KMS-11 (cell line): Measurements from ENCODE around the gene ZNF117.

Source experiments
- H2AFZ ChIP-seq: fragments of 200-600 bp; sonication (generic); 2 replicates; pipeline ENCODE4 v1.6.1; 2016; ENCODE audit warnings: antibody characterized with exemption, mixed run types, low read depth
- H3K27ac ChIP-seq: fragments of 200-600 bp; sonication (generic); 2 replicates; pipeline ENCODE4 v1.6.1; 2016; ENCODE audit warnings: mild to moderate bottlenecking, mixed run types
- H3K27me3 ChIP-seq: fragments of 200-600 bp; sonication (generic); 2 replicates; pipeline ENCODE4 v1.6.1; 2017; ENCODE audit warnings: mild to moderate bottlenecking, low read depth, mixed run types, moderate library complexity; ENCODE audit not compliant: insufficient read depth
- H3K36me3 ChIP-seq: fragments of 200-600 bp; sonication (generic); 2 replicates; pipeline ENCODE4 v1.6.1; 2017; ENCODE audit warnings: mild to moderate bottlenecking, mixed run types; ENCODE audit not compliant: insufficient read depth
- H3K4me1 ChIP-seq: fragments of 200-600 bp; sonication (generic); 2 replicates; pipeline ENCODE4 v1.6.1; 2016; ENCODE audit warnings: mild to moderate bottlenecking, low read depth, mixed run types; ENCODE audit not compliant: poor library complexity, severe bottlenecking
- H3K4me2 ChIP-seq: fragments of 200-600 bp; sonication (generic); 2 replicates; pipeline ENCODE4 v1.7.0; 2016; ENCODE audit warnings: mild to moderate bottlenecking, mixed run types
- H3K4me3 ChIP-seq: fragments of 200-600 bp; sonication (generic); IDR thresholded peaks from 2 replicates; pipeline ENCODE4 v1.6.1; 2017; ENCODE audit warnings: low read depth, low read length, mixed read lengths; ENCODE audit not compliant: insufficient read depth
- H3K79me2 ChIP-seq: fragments of 200-600 bp; sonication (generic); 2 replicates; pipeline ENCODE4 v1.6.1; 2016; ENCODE audit warnings: low read depth, mixed run types; ENCODE audit not compliant: insufficient read depth
- H3K9ac ChIP-seq: fragments of 200-600 bp; sonication (generic); 2 replicates; pipeline ENCODE4 v1.6.1; 2016; ENCODE audit warnings: mild to moderate bottlenecking, mixed run types
- H4K20me1 ChIP-seq: fragments of 200-600 bp; sonication (generic); 2 replicates; pipeline ENCODE4 v1.6.1; 2016; ENCODE audit warnings: mild to moderate bottlenecking, mixed run types; ENCODE audit not compliant: insufficient read depth
- TF ChIP-seq, protein P1 (sequence below): fragments of 200-600 bp; sonication (generic); conservative IDR thresholded peaks from 2 replicates; pipeline ENCODE4 v1.6.1; 2017; ENCODE audit warnings: low read depth, mild to moderate bottlenecking, antibody characterized with exemption, low read length, moderate library complexity, mixed read lengths

The ZNF117 gene

DNA sequence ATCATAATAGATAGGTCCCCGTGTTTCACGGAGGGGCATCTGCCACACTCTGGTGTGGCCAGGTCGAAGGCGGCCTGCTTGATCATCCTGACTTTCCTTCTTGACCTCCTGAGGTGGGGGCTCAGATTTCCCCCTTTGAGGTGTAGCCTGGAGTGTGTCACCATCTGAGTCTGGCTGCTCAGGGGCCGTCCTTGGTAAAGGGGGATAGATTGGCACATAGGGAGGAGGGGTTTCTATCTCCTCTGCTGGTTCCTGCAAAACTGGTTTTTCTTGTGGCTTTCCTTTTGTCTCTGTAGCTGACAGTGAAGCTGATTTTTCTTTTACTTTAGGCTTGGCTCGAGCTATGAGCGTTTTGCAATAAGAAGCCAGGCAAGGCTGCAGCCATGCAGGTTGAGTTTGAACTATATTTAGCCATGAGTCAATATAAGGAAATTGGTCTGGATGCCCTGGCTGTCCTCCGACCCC, 7.1 kb upstream of the ZNF117 start:
- H3K4me1 ChIP-seq = no peaks in the 10 kb centered on the region
- H3K9ac ChIP-seq = no peak overlapping the region
- no peaks in the 10 kb centered on the region for H3K27me3 ChIP-seq
- H3K4me2 ChIP-seq = no peak overlapping the region
- no peak overlapping the region for H3K27ac ChIP-seq
- TF ChIP-seq, protein P1, sequence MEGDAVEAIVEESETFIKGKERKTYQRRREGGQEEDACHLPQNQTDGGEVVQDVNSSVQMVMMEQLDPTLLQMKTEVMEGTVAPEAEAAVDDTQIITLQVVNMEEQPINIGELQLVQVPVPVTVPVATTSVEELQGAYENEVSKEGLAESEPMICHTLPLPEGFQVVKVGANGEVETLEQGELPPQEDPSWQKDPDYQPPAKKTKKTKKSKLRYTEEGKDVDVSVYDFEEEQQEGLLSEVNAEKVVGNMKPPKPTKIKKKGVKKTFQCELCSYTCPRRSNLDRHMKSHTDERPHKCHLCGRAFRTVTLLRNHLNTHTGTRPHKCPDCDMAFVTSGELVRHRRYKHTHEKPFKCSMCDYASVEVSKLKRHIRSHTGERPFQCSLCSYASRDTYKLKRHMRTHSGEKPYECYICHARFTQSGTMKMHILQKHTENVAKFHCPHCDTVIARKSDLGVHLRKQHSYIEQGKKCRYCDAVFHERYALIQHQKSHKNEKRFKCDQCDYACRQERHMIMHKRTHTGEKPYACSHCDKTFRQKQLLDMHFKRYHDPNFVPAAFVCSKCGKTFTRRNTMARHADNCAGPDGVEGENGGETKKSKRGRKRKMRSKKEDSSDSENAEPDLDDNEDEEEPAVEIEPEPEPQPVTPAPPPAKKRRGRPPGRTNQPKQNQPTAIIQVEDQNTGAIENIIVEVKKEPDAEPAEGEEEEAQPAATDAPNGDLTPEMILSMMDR = no peak
- no peak overlapping the region for H2AFZ ChIP-seq
- no peak overlapping the region for H3K4me3 ChIP-seq
- H3K36me3 ChIP-seq = no peaks in the 10 kb centered on the region
- no peaks in the 10 kb centered on the region for H4K20me1 ChIP-seq
- H3K79me2 ChIP-seq = 0 out of 2 replicates have a peak, but pooled peaks cover 5% of the 10 kb centered on the region

- no peak overlapping the region for H3K4me2 ChIP-seq
- TF ChIP-seq, protein P1 = no peak
- no peak overlapping the region for H3K9ac ChIP-seq
- H4K20me1 ChIP-seq = no peaks in the 10 kb centered on the region
- no peak overlapping the region for H3K4me3 ChIP-seq
- H2AFZ ChIP-seq = no peak overlapping the region
- no peaks in the 10 kb centered on the region for H3K36me3 ChIP-seq
- 0 out of 2 replicates have a peak, but pooled peaks cover 5% of the 10 kb centered on the region for H3K79me2 ChIP-seq
- H3K27ac ChIP-seq = no peak overlapping the region
- H3K27me3 ChIP-seq = no peaks in the 10 kb centered on the region
- no peaks in the 10 kb centered on the region for H3K4me1 ChIP-seq
Measured at GRCh38 chr7:64997164-64997908, 6.5 kb upstream of the ZNF117 start.

DNA sequence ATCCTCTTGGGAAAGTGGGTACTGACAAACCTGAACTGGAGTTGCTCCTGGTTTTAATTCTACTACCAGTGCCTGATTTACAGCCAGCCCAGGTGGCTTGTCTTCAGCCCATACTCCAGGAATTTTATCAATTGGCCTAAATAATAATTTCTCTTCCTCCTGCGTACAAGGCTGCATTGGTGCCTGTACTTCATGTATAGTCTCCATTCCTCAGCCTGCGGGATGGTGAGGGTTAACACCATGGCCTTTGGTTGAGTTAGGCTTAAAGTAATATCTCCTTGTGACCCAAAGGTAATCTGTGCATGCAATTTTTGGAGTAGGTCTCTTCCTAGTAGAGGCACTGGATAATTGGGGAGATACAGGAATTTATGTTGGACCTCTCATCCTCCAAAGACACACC, 5.5 kb upstream of the ZNF117 start:
- Histone ChIP-seq H2AFZ (no peak overlapping the region), H3K9ac (no peak overlapping the region), H3K79me2 (no peaks in the 10 kb centered on the region), H3K36me3 (no peaks in the 10 kb centered on the region), H3K4me1 (no peaks in the 10 kb centered on the region), H3K4me2 (no peak overlapping the region), H3K4me3 (no peak overlapping the region), H3K27me3 (no peaks in the 10 kb centered on the region), H4K20me1 (no peaks in the 10 kb centered on the region), H3K27ac (no peak overlapping the region)
- TF ChIP-seq, protein P1 = no peak

- no peak overlapping the region for H2AFZ ChIP-seq
- H3K9ac ChIP-seq = no peak overlapping the region
- H3K79me2 ChIP-seq = no peaks in the 10 kb centered on the region
- no peaks in the 10 kb centered on the region for H4K20me1 ChIP-seq
- no peak overlapping the region for H3K4me2 ChIP-seq
- H3K4me3 ChIP-seq = no peak overlapping the region
- no peaks in the 10 kb centered on the region for H3K36me3 ChIP-seq
- TF ChIP-seq, protein P1 = no peak
- H3K27me3 ChIP-seq = no peaks in the 10 kb centered on the region
- H3K4me1 ChIP-seq = no peaks in the 10 kb centered on the region
- no peak overlapping the region for H3K27ac ChIP-seq
Measured at GRCh38 chr7:64993901-64994300, 3.1 kb upstream of the ZNF117 start.
